Neural cell (in vitro differentiated cells): ENCODE measurements around the gene IL11RA. TPM values are rescaled to one million over a fixed set of nuclear protein-coding genes. Genes with fewer than 3 reads are reported as not detected.
A peak's percentile ranks its signal among the peaks of the same experiment; 100 is the strongest.

Experiments used
- H2AFZ ChIP-seq: fragments of 200-600, 300-800 bp; sonication (generic), shearing (Covaris generic); 2 replicates; pipeline ENCODE4 v1.6.0; 2014; ENCODE audit warnings: low read depth, mild to moderate bottlenecking, antibody characterized with exemption, low read length, moderate library complexity
- H3F3A ChIP-seq: fragments of 200-600 bp; shearing (Covaris generic); 2 replicates; pipeline ENCODE4 v1.6.1; 2016; ENCODE audit warnings: mild to moderate bottlenecking, moderate library complexity, mixed read lengths, antibody characterized with exemption, low read length; ENCODE audit not compliant: insufficient read depth, poor library complexity, severe bottlenecking
- H3K27ac ChIP-seq: fragments of 200-600, 300-800 bp; sonication (generic), shearing (Covaris generic); 2 replicates; pipeline ENCODE4 v1.5.1; 2014; ENCODE audit warnings: mild to moderate bottlenecking, low read length, moderate library complexity
- H3K27me3 ChIP-seq: fragments of 300-800, 200-600 bp; sonication (generic), shearing (Covaris generic); 2 replicates; pipeline ENCODE4 v1.6.0; 2014; ENCODE audit warnings: mild to moderate bottlenecking, low read depth, low read length, moderate library complexity; ENCODE audit not compliant: insufficient read depth
- H3K36me3 ChIP-seq: fragments of 300-800, 200-600 bp; sonication (generic), shearing (Covaris generic); 2 replicates; pipeline ENCODE4 v1.5.1; 2014; ENCODE audit warnings: mild to moderate bottlenecking, antibody characterized with exemption, low read length, moderate library complexity; ENCODE audit not compliant: insufficient read depth
- H3K4me2 ChIP-seq: fragments of 300-800, 200-600 bp; sonication (generic), shearing (Covaris generic); 2 replicates; pipeline ENCODE4 v1.6.0; 2014; ENCODE audit warnings: mild to moderate bottlenecking, low read length
- H3K4me3 ChIP-seq: fragments of 300-800, 200-600 bp; sonication (generic), shearing (Covaris generic); 2 replicates; pipeline ENCODE4 v1.5.1; 2014; ENCODE audit warnings: mild to moderate bottlenecking, low read length, moderate library complexity
- H3K79me2 ChIP-seq: fragments of 200-600 bp; shearing (Covaris generic); replicated peaks from 2 replicates; pipeline ENCODE4 v1.6.0; 2014; ENCODE audit warnings: mild to moderate bottlenecking, low read length, moderate library complexity; ENCODE audit not compliant: insufficient read depth
- H3K9ac ChIP-seq: fragments of 300-800, 200-600 bp; sonication (generic), shearing (Covaris generic); 2 replicates; pipeline ENCODE4 v1.6.1; 2016; ENCODE audit warnings: mild to moderate bottlenecking, low read length, mixed read lengths
- H3K9me2 ChIP-seq: fragments of 200-600 bp; shearing (Covaris generic); 2 replicates; pipeline ENCODE4 v1.6.1; 2016; ENCODE audit warnings: mild to moderate bottlenecking, low read length, mixed read lengths; ENCODE audit not compliant: insufficient read depth
- H3K9me3 ChIP-seq: fragments of 200-600, 300-800 bp; sonication (generic), shearing (Covaris generic); 2 replicates; pipeline ENCODE4 v1.6.1; 2016; ENCODE audit warnings: mild to moderate bottlenecking, mixed run types, low read length, moderate library complexity, mixed read lengths
- H4K20me1 ChIP-seq: fragments of 200-600 bp; shearing (Covaris generic); 2 replicates; pipeline ENCODE4 v1.6.1; 2016; ENCODE audit warnings: mild to moderate bottlenecking, mixed run types; ENCODE audit not compliant: insufficient read depth
- EP300 ChIP-seq: fragments of 450-650 bp; conservative IDR thresholded peaks from 2 replicates; pipeline ENCODE4 v1.6.1; 2014; ENCODE audit warnings: antibody characterized with exemption, mild to moderate bottlenecking, moderate library complexity; ENCODE audit not compliant: poor library complexity, severe bottlenecking
- EZH2 ChIP-seq: fragments of 200-600, 300-800 bp; shearing (Covaris generic), sonication (generic); IDR thresholded peaks from 2 replicates; pipeline ENCODE4 v1.6.1; 2014; ENCODE audit warnings: antibody characterized with exemption, low read length, borderline replicate concordance, mild to moderate bottlenecking; ENCODE audit not compliant: insufficient read depth, poor library complexity, severe bottlenecking
- MXI1 ChIP-seq: fragments of 450-650 bp; conservative IDR thresholded peaks from 2 replicates; pipeline ENCODE4 v1.6.1; 2014; ENCODE audit warnings: antibody characterized with exemption, mild to moderate bottlenecking; ENCODE audit not compliant: poor library complexity, severe bottlenecking
- POLR2AphosphoS5 ChIP-seq: IDR thresholded peaks from 2 replicates; pipeline ENCODE4 v1.6.1; 2012
- RAD21 ChIP-seq: fragments of 450-650 bp; conservative IDR thresholded peaks from 2 replicates; pipeline ENCODE4 v1.6.1; 2014; ENCODE audit warnings: antibody characterized with exemption, mild to moderate bottlenecking, moderate library complexity
- SMC3 ChIP-seq: fragments of 450-650 bp; conservative IDR thresholded peaks from 2 replicates; pipeline ENCODE4 v1.6.1; 2014; ENCODE audit warnings: antibody characterized with exemption, mild to moderate bottlenecking, moderate library complexity; ENCODE audit not compliant: poor library complexity
- TAF1 ChIP-seq: IDR thresholded peaks from 2 replicates; pipeline ENCODE4 v1.6.1; 2012; ENCODE audit warnings: low read depth
- polyA plus RNA-seq: library from polyadenylated mRNA; depleted of rRNA; stranded (reverse); fragments of >200 nt; gene quantifications from 2 replicates; pipeline ENCODE4 v1.2.3, GENCODE V29; 2014
- TF ChIP-seq, protein P1 (sequence below): fragments of 450-650 bp; IDR thresholded peaks from 2 replicates; pipeline ENCODE4 v1.5.1; 2014; ENCODE audit warnings: antibody characterized with exemption, mild to moderate bottlenecking, moderate library complexity; ENCODE audit not compliant: poor library complexity, severe bottlenecking
- TF ChIP-seq, protein P2 (sequence below): IDR thresholded peaks from 2 replicates; pipeline ENCODE4 v1.6.1; 2012; ENCODE audit warnings: borderline replicate concordance

IL11RA gene
- polyA plus RNA-seq, 1 donor from 2014 or later, result 59.1 TPM

DNA sequence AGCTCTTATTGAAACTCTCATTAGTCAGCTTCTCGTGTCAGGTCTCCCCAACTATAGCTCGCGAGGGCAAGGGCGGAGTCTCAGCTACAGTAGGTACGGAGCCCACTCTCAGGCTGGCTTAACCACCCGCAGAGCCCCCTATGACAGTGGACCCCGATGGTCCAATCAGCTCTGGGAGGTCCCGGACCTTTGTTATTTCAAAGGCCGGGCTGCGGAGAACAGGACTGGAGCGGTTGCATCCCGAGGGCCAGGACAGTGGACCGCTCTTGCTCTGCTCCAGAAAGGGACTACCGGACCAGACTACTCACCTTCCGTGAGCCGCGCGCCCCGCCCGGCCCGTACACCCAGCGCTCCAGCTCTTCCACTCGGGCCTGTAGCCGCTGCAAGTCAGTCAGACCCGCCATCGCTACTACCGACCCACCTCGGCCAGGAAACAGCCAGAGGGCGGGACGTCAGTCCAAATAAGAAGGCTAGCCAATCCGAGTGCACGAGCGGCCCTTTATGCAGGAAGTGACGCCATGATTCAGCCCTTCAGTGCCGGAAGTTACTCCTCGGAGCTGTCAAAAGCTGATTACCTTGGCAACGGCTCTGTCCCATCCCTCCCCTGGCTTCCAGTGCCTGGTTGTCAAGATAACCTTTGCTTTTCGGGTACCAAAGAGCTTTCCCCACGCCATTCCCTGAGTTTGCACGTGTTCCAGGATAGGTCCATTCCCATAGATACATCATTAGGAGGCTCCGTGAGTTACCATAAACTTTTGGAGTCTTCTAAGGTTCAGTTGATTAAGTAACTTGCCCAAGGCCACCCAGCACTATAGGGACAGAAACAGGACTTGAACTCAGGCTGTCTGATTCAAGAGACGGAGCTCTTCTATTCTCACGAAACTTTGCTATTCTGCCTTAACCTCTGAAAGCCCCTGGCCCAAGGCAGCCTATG lies 31.7 kb upstream of the IL11RA start, which contains the start of gene DCTN3:
Gene DCTN3, minus strand, starts transcription at position 435 of the 934 bp plus-strand sequence. Its CDS starts 31 bp downstream, at position 404.
- Histone ChIP-seq H3K36me3 (no peaks in the 10 kb centered on the region), H3K27ac (peak within 1 kb of the TSS; percentile 89), H4K20me1 (no peaks in the 10 kb centered on the region), H3K9ac (peak within 1 kb of the TSS; percentile 94), H3K9me3 (no peaks in the 10 kb centered on the region), H3K4me2 (peak within 1 kb of the TSS; percentile 63), H3F3A (peaks cover 3% of the 10 kb centered on the region), H2AFZ (peak within 1 kb of the TSS; percentile 81), H3K9me2 (no peaks in the 10 kb centered on the region), H3K79me2 (peaks cover 14% of the 10 kb centered on the region), H3K27me3 (no peaks in the 10 kb centered on the region), H3K4me3 (peak within 1 kb of the TSS; percentile 93)
- TF ChIP-seq, protein P1, sequence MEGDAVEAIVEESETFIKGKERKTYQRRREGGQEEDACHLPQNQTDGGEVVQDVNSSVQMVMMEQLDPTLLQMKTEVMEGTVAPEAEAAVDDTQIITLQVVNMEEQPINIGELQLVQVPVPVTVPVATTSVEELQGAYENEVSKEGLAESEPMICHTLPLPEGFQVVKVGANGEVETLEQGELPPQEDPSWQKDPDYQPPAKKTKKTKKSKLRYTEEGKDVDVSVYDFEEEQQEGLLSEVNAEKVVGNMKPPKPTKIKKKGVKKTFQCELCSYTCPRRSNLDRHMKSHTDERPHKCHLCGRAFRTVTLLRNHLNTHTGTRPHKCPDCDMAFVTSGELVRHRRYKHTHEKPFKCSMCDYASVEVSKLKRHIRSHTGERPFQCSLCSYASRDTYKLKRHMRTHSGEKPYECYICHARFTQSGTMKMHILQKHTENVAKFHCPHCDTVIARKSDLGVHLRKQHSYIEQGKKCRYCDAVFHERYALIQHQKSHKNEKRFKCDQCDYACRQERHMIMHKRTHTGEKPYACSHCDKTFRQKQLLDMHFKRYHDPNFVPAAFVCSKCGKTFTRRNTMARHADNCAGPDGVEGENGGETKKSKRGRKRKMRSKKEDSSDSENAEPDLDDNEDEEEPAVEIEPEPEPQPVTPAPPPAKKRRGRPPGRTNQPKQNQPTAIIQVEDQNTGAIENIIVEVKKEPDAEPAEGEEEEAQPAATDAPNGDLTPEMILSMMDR, result no peak
- no peak for TF ChIP-seq RAD21
- peak; percentile 66 for TF ChIP-seq EP300
- TF ChIP-seq, protein P2, sequence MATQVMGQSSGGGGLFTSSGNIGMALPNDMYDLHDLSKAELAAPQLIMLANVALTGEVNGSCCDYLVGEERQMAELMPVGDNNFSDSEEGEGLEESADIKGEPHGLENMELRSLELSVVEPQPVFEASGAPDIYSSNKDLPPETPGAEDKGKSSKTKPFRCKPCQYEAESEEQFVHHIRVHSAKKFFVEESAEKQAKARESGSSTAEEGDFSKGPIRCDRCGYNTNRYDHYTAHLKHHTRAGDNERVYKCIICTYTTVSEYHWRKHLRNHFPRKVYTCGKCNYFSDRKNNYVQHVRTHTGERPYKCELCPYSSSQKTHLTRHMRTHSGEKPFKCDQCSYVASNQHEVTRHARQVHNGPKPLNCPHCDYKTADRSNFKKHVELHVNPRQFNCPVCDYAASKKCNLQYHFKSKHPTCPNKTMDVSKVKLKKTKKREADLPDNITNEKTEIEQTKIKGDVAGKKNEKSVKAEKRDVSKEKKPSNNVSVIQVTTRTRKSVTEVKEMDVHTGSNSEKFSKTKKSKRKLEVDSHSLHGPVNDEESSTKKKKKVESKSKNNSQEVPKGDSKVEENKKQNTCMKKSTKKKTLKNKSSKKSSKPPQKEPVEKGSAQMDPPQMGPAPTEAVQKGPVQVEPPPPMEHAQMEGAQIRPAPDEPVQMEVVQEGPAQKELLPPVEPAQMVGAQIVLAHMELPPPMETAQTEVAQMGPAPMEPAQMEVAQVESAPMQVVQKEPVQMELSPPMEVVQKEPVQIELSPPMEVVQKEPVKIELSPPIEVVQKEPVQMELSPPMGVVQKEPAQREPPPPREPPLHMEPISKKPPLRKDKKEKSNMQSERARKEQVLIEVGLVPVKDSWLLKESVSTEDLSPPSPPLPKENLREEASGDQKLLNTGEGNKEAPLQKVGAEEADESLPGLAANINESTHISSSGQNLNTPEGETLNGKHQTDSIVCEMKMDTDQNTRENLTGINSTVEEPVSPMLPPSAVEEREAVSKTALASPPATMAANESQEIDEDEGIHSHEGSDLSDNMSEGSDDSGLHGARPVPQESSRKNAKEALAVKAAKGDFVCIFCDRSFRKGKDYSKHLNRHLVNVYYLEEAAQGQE, result peak; percentile 85
- peak; percentile 98 for TF ChIP-seq POLR2AphosphoS5
- TF ChIP-seq MXI1, result peak; percentile 65
- peak; percentile 92 for TF ChIP-seq TAF1
- TF ChIP-seq SMC3, result peak; percentile 22
- no peak for TF ChIP-seq EZH2

DNA sequence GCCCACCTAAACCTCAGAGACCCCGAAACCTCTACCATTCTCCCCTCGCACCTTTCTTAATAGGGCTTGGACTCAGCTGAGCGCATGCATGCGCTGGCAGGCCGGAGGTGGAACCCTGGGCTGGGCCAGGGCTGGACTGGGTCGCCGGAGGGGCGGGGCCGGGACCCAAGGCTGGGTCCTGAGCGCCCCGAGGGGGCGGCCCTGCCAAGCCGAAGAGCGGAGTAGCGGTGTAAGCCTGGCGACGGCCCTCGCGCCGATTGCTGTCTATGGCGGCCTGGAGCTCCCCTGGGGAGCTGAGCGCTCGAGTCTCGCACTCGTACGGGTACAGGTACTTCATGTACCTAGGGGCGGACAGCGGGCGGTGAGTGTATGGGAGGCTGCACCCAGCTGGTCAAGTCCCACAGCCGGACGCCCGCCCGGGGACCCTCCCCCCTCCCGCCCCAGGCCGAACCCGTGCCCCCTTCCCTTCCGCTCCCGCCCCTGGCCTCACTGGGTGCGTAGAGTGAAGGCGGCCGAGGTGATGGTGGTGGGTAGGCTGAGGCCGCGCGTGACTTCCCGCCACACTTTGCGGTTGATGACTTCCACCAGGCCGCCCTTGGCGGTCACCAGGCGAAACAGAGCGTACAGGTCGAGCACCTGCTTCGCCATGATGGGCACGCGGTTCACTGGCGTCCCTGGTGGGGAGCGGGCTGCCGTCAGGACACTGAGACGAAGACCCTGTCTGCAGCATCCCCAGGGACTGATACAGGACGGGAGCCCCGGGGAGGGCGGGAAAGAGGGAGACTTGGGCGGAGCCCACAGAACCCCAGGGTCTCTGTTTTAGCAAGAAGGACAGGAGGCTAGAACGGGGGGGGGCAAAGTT lies 28.4 kb upstream of the IL11RA start:
- H3K27ac ChIP-seq, result no peak overlapping the region
- H3F3A ChIP-seq, result peaks cover 3% of the 10 kb centered on the region
- no peaks in the 10 kb centered on the region for H3K9me2 ChIP-seq
- peaks cover 13% of the 10 kb centered on the region for H3K27me3 ChIP-seq
- H3K4me3 ChIP-seq, result no peak overlapping the region
- no peak overlapping the region for H3K4me2 ChIP-seq
- no peaks in the 10 kb centered on the region for H3K36me3 ChIP-seq
- H3K9ac ChIP-seq, result no peak overlapping the region
- peaks cover 14% of the 10 kb centered on the region for H3K79me2 ChIP-seq
- TF ChIP-seq, protein P2, result no peak
- no peak for TF ChIP-seq POLR2AphosphoS5
- no peak for TF ChIP-seq MXI1
- no peak for TF ChIP-seq EP300
- TF ChIP-seq TAF1, result no peak
- TF ChIP-seq SMC3, result no peak
- no peak for TF ChIP-seq RAD21
- TF ChIP-seq EZH2, result no peak
- TF ChIP-seq, protein P1, result no peak
- H2AFZ ChIP-seq, result no peak overlapping the region
- no peaks in the 10 kb centered on the region for H3K9me3 ChIP-seq
- no peaks in the 10 kb centered on the region for H4K20me1 ChIP-seq
